CD4-positive, alpha-beta T cell treated with Interleukin-17A for 1 hour (primary cell): Measurements from ENCODE around the gene SPATA13.
A peak's percentile ranks its signal among the peaks of the same experiment; 100 is the strongest.

ENCODE experiments used
- DNase-seq: peaks from one replicate; pipeline ENCODE4 v3.0.0-alpha.2; 2020

Gene SPATA13

GRCh38 chr13:24168392-24168750 is 7.9 kb downstream of the SPATA13 start:
- DNase-seq, result no peak

- DNase-seq, result no peak
Observed at GRCh38 chr13:24168979-24169378, 8.5 kb downstream of the SPATA13 start.

- no peak for DNase-seq
Observed at GRCh38 chr13:24172071-24172470, 11.6 kb downstream of the SPATA13 start.

- no peak for DNase-seq
Observed at GRCh38 chr13:24173795-24174194, 13.3 kb downstream of the SPATA13 start.

GRCh38 chr13:24175847-24176246 is 15.3 kb downstream of the SPATA13 start:
- DNase-seq, result no peak

GRCh38 chr13:24176351-24177101 is 16.0 kb downstream of the SPATA13 start:
- DNase-seq, result no peak

GRCh38 chr13:24178847-24179485 is 18.4 kb downstream of the SPATA13 start:
- DNase-seq, result no peak

- no peak for DNase-seq
Observed at GRCh38 chr13:24179486-24179850, 18.9 kb downstream of the SPATA13 start.

GRCh38 chr13:24180750-24181377 is 20.3 kb downstream of the SPATA13 start:
- DNase-seq, result no peak

GRCh38 chr13:24181991-24182702 is 21.6 kb downstream of the SPATA13 start:
- no peak for DNase-seq

GRCh38 chr13:24182703-24183081 is 22.2 kb downstream of the SPATA13 start:
- no peak for DNase-seq

GRCh38 chr13:24183741-24184182 is 23.2 kb downstream of the SPATA13 start:
- DNase-seq, result no peak

GRCh38 chr13:24184265-24184841 is 23.8 kb downstream of the SPATA13 start:
- no peak for DNase-seq

GRCh38 chr13:24184882-24185281 is 24.4 kb downstream of the SPATA13 start:
- no peak for DNase-seq

- no peak for DNase-seq
Observed at GRCh38 chr13:24185591-24186232, 25.2 kb downstream of the SPATA13 start.

- peak; percentile 17 for DNase-seq
Observed at GRCh38 chr13:24187185-24187584, 26.7 kb downstream of the SPATA13 start.

- DNase-seq, result no peak
Observed at GRCh38 chr13:24192057-24192810, 31.7 kb downstream of the SPATA13 start.

- DNase-seq, result no peak
Observed at GRCh38 chr13:24192811-24193162, 32.3 kb downstream of the SPATA13 start.

GRCh38 chr13:24194447-24194846 is 33.9 kb downstream of the SPATA13 start:
- no peak for DNase-seq

- no peak for DNase-seq
Observed at GRCh38 chr13:24195626-24196025, 35.1 kb downstream of the SPATA13 start.

- DNase-seq, result no peak
Observed at GRCh38 chr13:24196593-24197197, 36.2 kb downstream of the SPATA13 start.

GRCh38 chr13:24199016-24199415 is 38.5 kb downstream of the SPATA13 start:
- no peak for DNase-seq
